Coronary artery (tissue), 2 donors: Measurements from ENCODE around the gene EOGT.

Experiments used
- DNase-seq: peaks from one replicate; pipeline ENCODE4 v3.0.0-alpha.2; 2017; ENCODE audit warnings: low spot score
- H3K27ac ChIP-seq, 2 donors: fragments of 200-600 bp; sonication (generic); one replicate each; pipeline ENCODE4 v1.5.1; 2016 to 2019
- H3K4me3 ChIP-seq: fragments of 200-600 bp; sonication (generic); 2 replicates; pipeline ENCODE4 v1.5.1; 2016; ENCODE audit warnings: mild to moderate bottlenecking, moderate library complexity
- CTCF ChIP-seq: fragments of 200-600 bp; sonication (generic); IDR thresholded peaks from one replicate; pipeline ENCODE4 v1.5.1; 2019; ENCODE audit warnings: antibody characterized with exemption

Gene EOGT

GRCh38 chr3:68985146-68985790, 28.2 kb downstream of the EOGT start:
- Histone ChIP-seq H3K27ac (no peak overlapping the region), H3K4me3 (no peak overlapping the region)
- no peak for DNase-seq
- no peak for TF ChIP-seq CTCF

GRCh38 chr3:68984011-68984530, 29.4 kb downstream of the EOGT start:
- no peak overlapping the region for H3K4me3 ChIP-seq
- no peak for DNase-seq
- no peak overlapping the region for H3K27ac ChIP-seq
- TF ChIP-seq CTCF, result no peak

- no peak for TF ChIP-seq CTCF
- no peak for DNase-seq
- H3K4me3 ChIP-seq, result no peak overlapping the region
- no peak overlapping the region for H3K27ac ChIP-seq
These were observed 35.9 kb downstream of the EOGT start for GRCh38 chr3:68977486-68978167.

GRCh38 chr3:68974711-68975110, 38.8 kb downstream of the EOGT start:
- Histone ChIP-seq H3K4me3 (no peak overlapping the region), H3K27ac (no peak overlapping the region)
- TF ChIP-seq CTCF, result no peak
- no peak for DNase-seq

- no peak for TF ChIP-seq CTCF
- no peak for DNase-seq
These were observed 39.8 kb downstream of the EOGT start for GRCh38 chr3:68973639-68974038.

GRCh38 chr3:68972358-68972979, 41.0 kb downstream of the EOGT start:
- Histone ChIP-seq H3K4me3 (no peak overlapping the region), H3K27ac (no peak overlapping the region)
- TF ChIP-seq CTCF, result peak; percentile 25
- DNase-seq, result no peak

More at GRCh38 chr3:68973639-68974038, 39.8 kb downstream of the EOGT start:
- H3K27ac ChIP-seq, result no peak overlapping the region
- H3K4me3 ChIP-seq, result no peak overlapping the region
